NCI-H82 treated with DMSO at 0.1 percent for 48 hours (cell line): ENCODE measurements around the gene HEPACAM.
A peak's percentile ranks its signal among the peaks of the same experiment; 100 is the strongest.
"Not testable (repeated sequence)": the region's sequence is repeated elsewhere in the genome, so short reads cannot be mapped to it uniquely, and the experiment has no call there.

Experiments used
- DNase-seq: peaks from one replicate; lab custom pipeline; 2025; ENCODE audit not compliant: unreplicated experiment; lab: John Stamatoyannopoulos, UW

Gene HEPACAM

DNA sequence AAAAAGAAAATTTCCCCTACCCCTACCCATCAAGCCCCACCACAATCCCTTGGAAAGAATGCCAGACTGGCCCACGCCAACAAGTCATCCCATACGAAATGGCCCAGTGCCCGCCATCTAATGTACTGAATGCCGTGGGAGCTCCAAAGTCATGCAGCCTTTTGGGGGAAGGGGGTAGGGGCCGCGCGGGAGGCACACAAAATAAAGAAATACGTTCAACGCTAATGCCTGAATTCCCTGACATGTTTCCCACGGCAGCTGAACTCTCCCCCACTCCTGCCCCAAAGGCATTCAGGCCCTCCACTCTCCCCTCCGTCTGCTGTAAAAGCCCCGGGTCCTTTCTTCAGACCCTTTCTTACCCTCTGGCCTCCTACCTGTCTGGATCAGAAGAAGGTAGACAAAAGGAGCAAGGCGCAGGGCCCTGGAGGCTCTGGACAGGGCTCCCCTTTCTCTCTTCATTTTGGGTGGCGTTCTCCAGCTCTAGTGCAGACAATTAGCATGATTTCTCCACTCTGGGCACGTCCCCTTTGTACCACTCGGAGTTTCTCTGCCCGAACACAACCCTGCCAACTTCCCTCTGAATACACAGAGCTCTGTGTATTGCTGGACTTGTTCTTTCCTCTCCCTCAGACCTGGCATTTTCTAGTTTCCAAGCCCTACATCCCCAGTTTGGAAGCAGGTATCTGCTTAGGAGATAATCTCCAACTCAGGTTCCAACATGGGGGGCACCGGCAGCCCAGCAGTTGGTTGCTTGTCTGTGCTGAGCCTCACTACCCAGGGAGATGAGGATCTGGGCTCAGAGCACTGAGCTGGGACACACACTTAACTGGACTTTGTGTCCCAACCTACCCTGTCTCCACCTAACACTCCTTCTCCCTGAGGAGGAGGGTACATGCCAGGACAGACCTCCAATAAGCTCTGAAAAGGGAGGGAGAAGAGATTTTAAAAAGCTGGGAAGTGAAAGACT lies at the start of gene HEPACAM:
Gene HEPACAM (minus strand): TSS at position 500 of the 967 bp plus-strand sequence. CDS start 41 bp downstream, at position 459.
- no peak for DNase-seq

- DNase-seq, result no peak
Observed at GRCh38 chr11:124984512-124984854, 48.6 kb upstream of the HEPACAM start.

GRCh38 chr11:124983674-124984511 lies 48.0 kb upstream of the HEPACAM start:
- DNase-seq, result no peak

- DNase-seq, result no peak
Observed at GRCh38 chr11:124982043-124982442, 46.2 kb upstream of the HEPACAM start.

GRCh38 chr11:124978316-124978715 lies 42.5 kb upstream of the HEPACAM start:
- no peak for DNase-seq

- no peak for DNase-seq
Observed at GRCh38 chr11:124977006-124977405, 41.2 kb upstream of the HEPACAM start.

DNA sequence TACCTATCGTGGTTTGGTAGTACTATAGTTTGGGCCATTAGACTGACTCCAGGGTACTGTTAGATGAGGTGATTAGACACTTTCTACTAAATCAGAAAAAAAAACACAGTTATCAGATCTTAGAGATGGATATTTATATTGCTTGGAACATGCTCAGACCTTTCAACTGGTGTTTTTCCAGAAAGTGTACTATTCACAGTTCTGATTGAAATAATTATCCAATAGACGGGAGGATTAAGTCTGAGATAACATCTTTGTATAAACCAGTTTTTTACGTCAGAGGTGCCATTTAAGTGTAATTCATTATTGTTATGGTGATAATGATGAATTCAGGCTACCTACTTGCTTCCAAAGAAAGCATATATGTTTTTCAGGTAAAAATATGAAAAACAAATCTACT lies 40.7 kb upstream of the HEPACAM start:
- no peak for DNase-seq

DNA sequence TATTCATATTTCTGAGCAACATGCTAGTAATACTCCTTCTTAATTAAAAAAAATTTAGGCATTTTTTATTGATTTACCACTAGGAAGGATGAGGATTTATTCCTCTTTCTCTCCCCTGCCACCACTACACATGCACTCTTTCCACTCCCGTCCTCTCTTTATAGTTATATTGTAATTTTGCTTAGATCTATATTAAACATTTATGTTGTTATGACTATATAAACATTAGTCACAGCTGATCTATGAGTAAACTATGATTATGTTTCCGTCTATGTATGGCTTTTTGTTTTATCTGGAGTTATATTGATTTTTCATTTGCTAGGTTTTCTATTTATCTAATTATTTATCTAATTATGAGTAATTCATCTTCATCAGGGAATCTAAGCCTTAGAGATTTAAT lies 36.0 kb upstream of the HEPACAM start:
- no peak for DNase-seq

- DNase-seq, result no peak
Observed at GRCh38 chr11:124970925-124971324, 35.1 kb upstream of the HEPACAM start.

DNA sequence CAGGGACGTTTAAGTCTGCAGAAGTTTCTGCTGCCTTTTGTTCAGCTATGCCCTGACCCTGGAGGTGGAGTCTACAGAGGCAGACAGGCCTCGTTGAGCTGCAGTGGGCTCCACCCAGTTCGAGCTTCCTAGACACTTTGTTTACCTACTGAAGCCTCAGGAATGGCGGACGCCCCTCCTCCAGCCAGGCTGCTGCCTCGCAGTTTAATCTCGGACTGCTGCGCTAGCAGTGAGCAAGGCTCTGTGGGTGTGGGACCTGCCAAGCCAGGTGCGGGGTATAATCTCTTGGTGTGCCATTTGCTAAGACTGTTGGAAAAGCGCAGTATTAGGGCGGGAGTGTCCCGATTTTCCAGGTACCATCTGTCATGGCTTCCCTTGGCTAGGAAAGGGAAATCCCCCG lies 32.4 kb upstream of the HEPACAM start:
- not testable (repeated sequence) for DNase-seq

GRCh38 chr11:124961972-124962609 lies 26.2 kb upstream of the HEPACAM start:
- no peak for DNase-seq

GRCh38 chr11:124955035-124955434 lies 19.2 kb upstream of the HEPACAM start:
- DNase-seq, result no peak

GRCh38 chr11:124954590-124954955 lies 18.7 kb upstream of the HEPACAM start:
- no peak for DNase-seq

DNA sequence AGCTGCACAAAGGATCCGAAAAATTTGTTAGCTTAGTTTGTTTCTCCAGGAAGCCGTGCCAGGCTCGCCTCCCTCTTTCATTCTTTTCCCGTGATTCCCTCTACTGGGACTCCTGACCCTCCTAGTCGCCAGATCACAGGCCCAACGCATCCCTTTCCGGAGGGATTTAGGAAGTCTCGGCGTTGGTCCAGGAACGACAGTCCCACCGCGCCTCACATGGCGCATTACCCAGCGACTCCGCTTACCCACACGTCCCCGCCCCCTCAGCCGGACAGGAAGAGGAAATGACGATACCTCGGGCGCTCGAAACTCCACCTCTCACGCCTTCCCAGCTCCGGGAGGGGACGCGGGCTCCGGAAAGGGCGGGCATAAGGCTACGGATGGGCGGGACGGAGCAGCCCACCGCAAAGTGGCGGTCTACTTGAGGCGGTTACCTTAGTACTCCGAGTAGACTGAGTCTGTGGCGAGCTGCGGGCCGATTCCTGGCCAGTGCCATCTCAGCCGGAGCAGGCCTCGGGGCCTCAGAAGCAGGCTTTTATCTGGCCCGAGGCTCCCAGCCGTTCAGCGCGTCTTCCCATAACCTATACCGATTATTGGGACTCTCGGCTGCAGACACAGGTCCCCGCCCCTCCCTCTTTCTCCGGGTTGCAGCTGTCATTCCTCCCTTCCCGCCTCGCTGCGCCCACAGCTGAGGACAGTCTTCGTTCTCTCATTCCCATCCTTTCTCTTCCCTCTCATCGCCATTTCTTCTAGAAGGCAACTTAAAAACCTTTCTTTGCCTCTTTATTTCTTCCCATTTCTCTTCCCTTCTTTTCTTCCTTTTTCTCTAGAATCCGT lies 18.1 kb upstream of the HEPACAM start, which contains the start of gene CCDC15:
Gene CCDC15 (plus strand): TSS at position 450 of the 837 bp plus-strand sequence. CDS start 531 bp downstream, outside the sequence.
- DNase-seq, result peak; percentile 91

- DNase-seq, result no peak
Observed at GRCh38 chr11:124951341-124951740, 15.5 kb upstream of the HEPACAM start.

DNA sequence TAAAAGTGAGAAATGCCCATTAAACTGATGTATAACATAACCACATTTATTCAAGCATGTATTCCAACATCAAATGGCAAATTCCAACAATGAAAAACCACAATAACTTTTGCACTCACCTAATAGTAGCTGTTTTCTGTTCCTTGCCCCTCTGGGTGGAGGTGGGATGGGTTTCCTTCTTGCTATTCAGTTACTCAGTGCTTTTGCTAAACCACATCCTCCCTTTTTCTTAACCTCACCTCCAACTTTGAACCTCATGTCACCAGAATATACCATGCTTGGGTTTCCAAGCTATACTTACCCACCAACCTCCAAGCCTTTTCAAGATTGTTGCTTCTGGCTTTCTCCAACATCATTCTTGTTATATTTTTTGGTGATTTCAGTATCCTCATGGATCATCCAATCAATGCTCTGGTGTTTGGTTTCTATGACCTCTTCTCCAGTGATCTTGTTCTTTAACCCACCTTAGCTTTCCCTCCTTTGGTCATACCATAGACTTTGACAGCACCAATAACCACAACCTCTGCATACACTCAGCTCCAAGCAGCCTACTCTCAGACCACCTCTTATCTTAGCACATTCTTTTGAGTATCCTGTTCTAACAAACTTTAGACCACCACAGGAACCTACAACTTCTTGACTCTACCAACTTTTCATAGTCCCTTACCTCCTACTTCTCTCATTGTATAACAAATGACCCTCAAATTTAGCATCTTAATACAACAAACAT lies 14.9 kb upstream of the HEPACAM start:
- no peak for DNase-seq

- no peak for DNase-seq
Observed at GRCh38 chr11:124946735-124947141, 10.9 kb upstream of the HEPACAM start.

DNA sequence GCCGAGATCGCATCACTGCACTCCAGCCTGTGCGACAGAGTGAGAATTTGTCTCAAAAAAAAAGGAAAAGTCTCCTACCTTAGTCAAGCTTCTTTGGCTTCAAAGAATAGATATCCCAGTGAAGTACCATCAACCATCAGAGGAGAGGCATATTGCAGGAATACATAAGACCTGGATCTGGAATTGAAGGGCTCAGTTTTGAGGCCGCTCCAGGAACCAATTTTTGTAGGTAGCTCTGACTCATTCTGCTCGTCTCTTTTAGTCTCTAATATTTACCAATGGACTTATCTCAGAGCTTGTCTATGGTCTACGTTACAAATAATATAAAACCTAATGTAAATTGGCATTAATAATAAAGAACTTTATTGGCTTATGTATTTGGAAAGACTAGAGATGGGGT lies 10.0 kb upstream of the HEPACAM start:
- DNase-seq, result no peak

- no peak for DNase-seq
Observed at GRCh38 chr11:124944565-124944964, 8.7 kb upstream of the HEPACAM start.

- DNase-seq, result no peak
Observed at GRCh38 chr11:124943741-124944140, 7.9 kb upstream of the HEPACAM start.
